ENCODE results near the gene LRRK1. TPM values are rescaled to one million over a fixed set of nuclear protein-coding genes. Genes with fewer than 3 reads are reported as not detected.
"Not testable (repeated sequence)": the region's sequence is repeated elsewhere in the genome, so short reads cannot be mapped to it uniquely, and the experiment has no call there.

The LRRK1 gene
- polyA plus RNA-seq, 1 donor, result 3.0 TPM

DNA sequence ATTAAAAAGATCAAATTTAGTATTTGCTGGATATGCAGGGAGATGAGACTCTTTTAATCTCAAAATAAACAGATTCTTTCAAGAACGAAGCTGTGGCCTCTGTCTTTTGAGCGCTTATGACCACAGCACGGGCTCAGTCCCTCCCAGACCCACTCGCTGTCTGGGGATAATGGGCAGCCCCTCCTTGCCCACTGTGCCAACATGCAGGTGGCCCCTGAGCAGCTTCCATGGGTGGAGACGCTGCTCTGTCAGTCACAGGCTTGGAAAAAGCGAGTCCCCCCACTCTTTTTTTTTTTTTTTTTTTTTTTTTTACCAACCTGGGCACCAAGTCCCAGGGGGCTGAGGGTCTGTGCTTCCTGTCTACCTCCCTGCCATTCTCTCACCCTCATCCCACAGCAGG lies 150.9 kb downstream of the LRRK1 start:
- DNase-seq, result no peak

- no peak for DNase-seq
Measured at GRCh38 chr15:101070502-101071273, 151.5 kb downstream of the LRRK1 start.

GRCh38 chr15:101071651-101072050 lies 152.5 kb downstream of the LRRK1 start:
- DNase-seq, result no peak

GRCh38 chr15:101072235-101072634 lies 153.1 kb downstream of the LRRK1 start:
- DNase-seq, result not testable (repeated sequence)

- not testable (repeated sequence) for DNase-seq
Measured at GRCh38 chr15:101077806-101078668, 158.9 kb downstream of the LRRK1 start.

DNA sequence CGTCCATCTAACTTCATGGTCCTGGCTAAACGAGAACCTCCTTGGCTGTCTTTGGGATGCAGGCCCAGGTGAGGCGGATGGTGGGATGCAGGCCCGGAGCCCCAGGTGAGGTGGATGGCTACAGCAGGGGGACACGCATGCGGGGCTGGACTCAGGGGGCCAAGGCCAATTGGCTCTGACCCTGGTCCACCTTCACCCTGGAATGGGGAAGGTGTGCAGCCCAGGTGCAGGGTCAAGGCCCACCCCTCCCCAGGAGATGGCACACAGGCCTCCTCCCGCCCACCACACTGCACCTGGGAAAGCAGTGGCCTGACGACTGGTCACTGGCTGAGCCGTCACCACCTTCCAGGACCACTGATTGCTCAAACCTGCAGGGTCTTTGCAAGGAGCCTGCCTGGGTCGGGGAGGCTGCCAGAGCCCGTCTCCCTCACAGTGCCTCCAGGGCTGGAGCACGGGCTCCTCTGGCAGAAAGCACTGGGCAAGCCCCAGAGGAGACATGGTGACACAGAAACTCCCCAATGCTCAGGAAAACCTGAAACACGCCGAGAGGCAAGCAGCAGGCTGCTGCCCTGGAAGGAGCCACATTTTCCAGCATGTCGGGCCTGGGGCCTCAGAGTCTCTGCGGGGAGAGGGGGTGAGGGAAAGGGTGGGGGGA lies 159.6 kb downstream of the LRRK1 start:
- no peak for DNase-seq

DNA sequence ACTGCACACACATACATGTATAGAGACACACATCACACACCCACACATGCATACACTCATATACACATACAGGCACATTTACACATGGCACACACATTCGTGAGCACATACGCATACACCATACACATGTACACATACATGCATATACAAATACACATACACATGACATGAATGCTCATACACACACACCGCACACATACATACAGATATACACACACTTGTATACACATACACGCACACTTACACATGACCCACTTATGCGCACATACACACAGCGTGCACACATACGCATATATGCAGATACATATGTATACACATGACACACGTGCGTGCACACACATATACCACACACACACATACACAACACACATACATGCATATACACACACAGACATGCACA lies 162.7 kb downstream of the LRRK1 start:
- no peak for DNase-seq

GRCh38 chr15:101083336-101084045 lies 164.3 kb downstream of the LRRK1 start:
- no peak for DNase-seq

GRCh38 chr15:101084801-101085200 lies 165.6 kb downstream of the LRRK1 start:
- DNase-seq, result no peak

GRCh38 chr15:101085311-101085700 lies 166.1 kb downstream of the LRRK1 start:
- no peak for DNase-seq

- DNase-seq, result no peak
Measured at GRCh38 chr15:101086394-101087171, 167.4 kb downstream of the LRRK1 start.

DNA sequence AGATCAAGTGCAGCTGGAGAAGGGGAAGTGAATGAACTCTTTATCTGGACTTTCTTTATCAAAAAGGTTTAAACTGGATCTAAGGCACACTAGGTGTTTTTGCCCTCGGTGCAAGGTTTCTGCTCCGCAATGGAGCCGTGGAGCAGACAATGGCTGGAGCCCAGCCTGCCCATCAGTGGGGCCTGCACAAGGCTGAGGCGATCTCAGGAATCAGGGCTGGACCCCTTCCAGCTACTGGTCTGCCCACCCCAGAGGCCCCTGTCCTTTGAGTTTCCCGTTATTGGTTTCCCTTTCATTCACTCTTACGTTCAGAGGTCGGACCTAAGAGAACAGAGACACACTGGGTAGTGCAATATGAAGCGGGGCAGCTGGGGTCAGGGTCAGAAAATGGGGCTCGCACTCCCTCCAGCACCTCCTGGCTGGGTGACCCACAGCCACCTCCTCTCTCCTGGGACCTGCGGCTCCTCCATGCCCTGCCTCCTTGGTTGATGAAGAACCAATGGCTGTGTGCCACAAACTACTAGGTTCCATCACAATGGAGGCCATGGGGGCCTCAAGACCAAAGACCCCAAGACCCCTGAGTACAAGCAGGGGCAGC lies 168.1 kb downstream of the LRRK1 start:
- no peak for DNase-seq

- DNase-seq, result no peak
Measured at GRCh38 chr15:101088271-101088670, 169.1 kb downstream of the LRRK1 start.

- no peak for DNase-seq
Measured at GRCh38 chr15:101088788-101089578, 169.8 kb downstream of the LRRK1 start.

DNA sequence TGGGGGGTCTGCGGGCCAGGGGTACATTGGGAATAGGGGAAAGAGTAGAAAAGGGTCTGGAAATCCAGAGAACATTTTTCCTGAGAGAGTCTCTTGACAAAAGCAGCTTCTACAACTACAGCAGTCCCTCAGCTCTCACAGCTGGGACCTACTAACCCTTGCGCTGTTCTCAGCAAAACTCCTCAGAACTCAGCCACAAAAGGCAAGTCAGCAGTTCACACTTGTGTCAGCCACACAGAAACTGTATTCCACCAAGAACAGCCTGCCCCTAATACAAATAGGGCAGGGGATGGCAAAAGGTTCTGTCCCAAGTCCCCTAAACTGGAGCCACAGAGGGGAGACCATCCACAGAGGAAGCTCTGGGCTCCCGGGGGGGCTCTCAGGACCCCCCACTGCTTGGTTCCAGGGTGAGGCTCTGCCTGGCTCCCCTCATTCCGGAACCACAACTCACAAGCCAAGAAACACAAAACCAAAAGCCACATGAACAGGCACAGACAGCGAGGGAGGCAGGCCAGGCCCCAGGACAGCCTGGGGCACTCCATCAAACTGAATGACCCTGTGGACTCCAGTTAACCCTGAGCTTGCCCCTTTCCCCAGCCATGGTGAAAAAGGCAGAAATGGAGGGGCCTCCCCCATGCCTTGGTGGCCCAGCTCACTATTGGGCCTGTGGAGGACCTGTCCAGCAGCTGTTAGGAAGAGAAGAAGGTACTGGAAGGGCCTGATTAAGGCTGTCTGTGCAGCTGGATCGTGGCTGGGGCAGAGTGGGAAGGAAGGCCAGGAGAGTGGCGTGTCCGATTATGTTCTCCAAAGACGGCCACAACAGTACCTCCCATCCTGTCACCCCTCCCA lies 170.6 kb downstream of the LRRK1 start:
- no peak for DNase-seq

DNA sequence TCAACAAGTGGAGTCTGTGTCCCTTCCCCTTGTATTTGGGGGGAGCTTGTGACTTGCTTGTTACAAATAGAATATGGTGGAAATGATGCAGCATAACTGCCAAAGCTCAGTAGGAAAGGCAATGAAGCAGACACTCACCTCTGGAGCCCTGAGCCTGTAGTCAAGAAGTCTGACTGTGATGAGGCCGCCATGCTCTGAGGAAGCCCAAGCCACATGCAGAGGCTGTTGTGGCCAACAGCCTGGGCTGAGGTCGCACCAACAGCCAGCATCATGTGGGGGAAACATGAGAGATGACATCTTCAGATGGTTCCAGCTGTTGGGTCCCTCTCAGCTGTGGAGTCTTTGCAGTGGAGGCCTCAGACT lies 171.3 kb downstream of the LRRK1 start:
- DNase-seq, result no peak

- no peak for DNase-seq
Measured at GRCh38 chr15:101091080-101092017, 172.2 kb downstream of the LRRK1 start.
